Trophoblast cell (in vitro differentiated cells and primary cell): Measurements from ENCODE around the gene SPDL1.
A peak's percentile ranks its signal among the peaks of the same experiment; 100 is the strongest.

Experiments used
- DNase-seq, 2 donors: peaks; one replicate each; pipeline ENCODE4 v3.0.0-alpha.2; 2016
- H2AFZ ChIP-seq: 2 replicates; pipeline ENCODE4 v1.6.1; 2013; ENCODE audit warnings: low read length, moderate library complexity, mild to moderate bottlenecking; ENCODE audit not compliant: insufficient read depth, poor library complexity
- H2AK5ac ChIP-seq: 2 replicates; pipeline ENCODE4 v1.6.1; 2013; ENCODE audit warnings: mild to moderate bottlenecking, low read length
- H2BK120ac ChIP-seq: 2 replicates; pipeline ENCODE4 v1.6.1; 2013; ENCODE audit warnings: low read length, mild to moderate bottlenecking, moderate library complexity; ENCODE audit not compliant: insufficient read depth, poor library complexity
- H2BK12ac ChIP-seq: 2 replicates; pipeline ENCODE4 v1.6.1; 2013; ENCODE audit warnings: mild to moderate bottlenecking, low read length, moderate library complexity
- H2BK5ac ChIP-seq: 2 replicates; pipeline ENCODE4 v1.6.1; 2013; ENCODE audit warnings: low read length, low read depth, moderate library complexity, mild to moderate bottlenecking; ENCODE audit not compliant: poor library complexity
- H3K14ac ChIP-seq: 2 replicates; pipeline ENCODE4 v1.6.1; 2013; ENCODE audit warnings: mild to moderate bottlenecking, low read length
- H3K18ac ChIP-seq: 2 replicates; pipeline ENCODE4 v1.6.1; 2013; ENCODE audit warnings: mild to moderate bottlenecking, low read length
- H3K23ac ChIP-seq: 2 replicates; pipeline ENCODE4 v1.6.1; 2013; ENCODE audit warnings: low read length
- H3K27ac ChIP-seq: 2 replicates; pipeline ENCODE4 v1.5.1; 2013; ENCODE audit warnings: low read depth, mild to moderate bottlenecking, inconsistent platforms, low read length, moderate library complexity
- H3K27me3 ChIP-seq: 2 replicates; pipeline ENCODE4 v1.6.1; 2013; ENCODE audit warnings: inconsistent platforms, mild to moderate bottlenecking, low read length, moderate library complexity; ENCODE audit not compliant: insufficient read depth
- H3K36me3 ChIP-seq, 2 experiments: 1 replicate in 1 of 2; 2 replicates in 1 of 2; pipeline ENCODE4 v1.6.1; 2013; ENCODE audit warnings: low read length in 2 of 2, mild to moderate bottlenecking in 2 of 2, moderate library complexity in 1 of 2; ENCODE audit not compliant: insufficient read depth in 2 of 2, control insufficient read depth in 1 of 2
- H3K4ac ChIP-seq: 2 replicates; pipeline ENCODE4 v1.6.1; 2013; ENCODE audit warnings: low read depth, mild to moderate bottlenecking, low read length, moderate library complexity
- H3K4me1 ChIP-seq, 2 experiments: 1 replicate in 1 of 2; 2 replicates in 1 of 2; pipeline ENCODE4 v1.6.1; 2013; ENCODE audit warnings: low read length in 2 of 2, mild to moderate bottlenecking in 2 of 2, moderate library complexity in 1 of 2; ENCODE audit not compliant: insufficient read depth in 2 of 2, control insufficient read depth in 1 of 2
- H3K4me2 ChIP-seq: 2 replicates; pipeline ENCODE4 v1.6.1; 2013; ENCODE audit warnings: inconsistent platforms, mild to moderate bottlenecking, low read length, moderate library complexity
- H3K4me3 ChIP-seq: 2 replicates; pipeline ENCODE4 v1.5.1; 2013; ENCODE audit warnings: mild to moderate bottlenecking, low read depth, low read length, inconsistent platforms
- H3K79me1 ChIP-seq: one replicate; pipeline ENCODE4 v1.6.1; 2013; ENCODE audit warnings: low read length
- H3K79me2 ChIP-seq: 2 replicates; pipeline ENCODE4 v1.6.1; 2013; ENCODE audit warnings: low read length, mild to moderate bottlenecking; ENCODE audit not compliant: control insufficient read depth, insufficient read depth, poor library complexity
- H3K9ac ChIP-seq: 2 replicates; pipeline ENCODE4 v1.6.1; 2013; ENCODE audit warnings: mild to moderate bottlenecking, low read length
- H3K9me3 ChIP-seq: 2 replicates; pipeline ENCODE4 v1.6.1; 2013; ENCODE audit warnings: low read depth, mild to moderate bottlenecking, control low read depth, inconsistent platforms, low read length; ENCODE audit not compliant: insufficient read depth
- H4K12ac ChIP-seq: 2 replicates; pipeline ENCODE4 v1.6.1; 2013; ENCODE audit warnings: low read depth, mild to moderate bottlenecking, low read length, moderate library complexity
- H4K8ac ChIP-seq: 2 replicates; pipeline ENCODE4 v1.6.1; 2013; ENCODE audit warnings: low read depth, mild to moderate bottlenecking, low read length, moderate library complexity
- H4K91ac ChIP-seq: one replicate; pipeline ENCODE4 v1.6.1; 2013; ENCODE audit warnings: low read depth, mild to moderate bottlenecking, low read length, moderate library complexity
- WGBS: extraction: QIAGEN DNeasy Blood & Tissue Kit; methylation state at CpG from one replicate; pipeline ENCODE4 v1.1.7; 2013; ENCODE audit warnings: missing lambda C conversion rate; ENCODE audit not compliant: insufficient read length, insufficient coverage; ENCODE audit errors: extremely low coverage; 5-methylcytosine and 5-hydroxymethylcytosine counted together

The SPDL1 gene

GRCh38 chr5:169561893-169562292 is 21.7 kb upstream of the SPDL1 start:
- H3K23ac ChIP-seq = no peak overlapping the region

GRCh38 chr5:169563369-169563768 is 20.2 kb upstream of the SPDL1 start:
- Histone ChIP-seq H4K8ac (no peak overlapping the region), H3K23ac (no peak overlapping the region), H4K12ac (no peak overlapping the region), H3K27ac (no peak overlapping the region), H4K91ac (no peak overlapping the region), H3K4me2 (no peak overlapping the region), H2BK12ac (no peak overlapping the region), H2BK120ac (no peak overlapping the region), H3K27me3 (no peaks in the 10 kb centered on the region), H3K79me2 (no peaks in the 10 kb centered on the region), H3K79me1 (no peaks in the 10 kb centered on the region), H2BK5ac (no peak overlapping the region), H3K14ac (no peak overlapping the region), H2AK5ac (no peak overlapping the region), H3K9ac (no peak overlapping the region), H3K4ac (no peak overlapping the region), H3K36me3 (no peaks in the 10 kb centered on the region), H3K4me1 (no peaks in the 10 kb centered on the region), H3K4me3 (no peak overlapping the region), H3K18ac (no peak overlapping the region), H3K9me3 (no peaks in the 10 kb centered on the region), H2AFZ (no peak overlapping the region)
- WGBS = no CpG with 5 or more reads among the region's 1 CpG
- peak; percentile 35 to 56 for DNase-seq

More at GRCh38 chr5:169561893-169562292, 21.7 kb upstream of the SPDL1 start:
- H2BK5ac ChIP-seq = no peak overlapping the region
- H2AFZ ChIP-seq = no peak overlapping the region
- no peak overlapping the region for H2BK120ac ChIP-seq
- no peak overlapping the region for H3K4ac ChIP-seq
- no CpG with 5 or more reads among the region's 2 CpGs for WGBS
- no peak overlapping the region for H3K27ac ChIP-seq
- no peak overlapping the region for H3K4me2 ChIP-seq
- H3K79me2 ChIP-seq = no peaks in the 10 kb centered on the region
- H3K18ac ChIP-seq = no peak overlapping the region
- no peak overlapping the region for H4K91ac ChIP-seq
- H3K9me3 ChIP-seq = no peaks in the 10 kb centered on the region
- H3K27me3 ChIP-seq = no peaks in the 10 kb centered on the region
- no peak overlapping the region for H3K9ac ChIP-seq
- no peaks in the 10 kb centered on the region for H3K36me3 ChIP-seq
- H3K4me1 ChIP-seq = no peaks in the 10 kb centered on the region
- H3K79me1 ChIP-seq = no peaks in the 10 kb centered on the region
- H4K8ac ChIP-seq = no peak overlapping the region
- H3K4me3 ChIP-seq = no peak overlapping the region
- H2AK5ac ChIP-seq = no peak overlapping the region
- no peak overlapping the region for H4K12ac ChIP-seq
- H2BK12ac ChIP-seq = no peak overlapping the region
- no peak overlapping the region for H3K14ac ChIP-seq
- no peak for DNase-seq

GRCh38 chr5:169566202-169566601 is 17.4 kb upstream of the SPDL1 start:
- no peaks in the 10 kb centered on the region for H3K79me2 ChIP-seq
- no peak overlapping the region for H3K23ac ChIP-seq
- no peak overlapping the region for H2AFZ ChIP-seq
- no peaks in the 10 kb centered on the region for H3K79me1 ChIP-seq
- H3K4me2 ChIP-seq = no peak overlapping the region
- H3K27ac ChIP-seq = no peak overlapping the region
- H3K36me3 ChIP-seq = no peaks in the 10 kb centered on the region
- no peaks in the 10 kb centered on the region for H3K9me3 ChIP-seq
- no peak overlapping the region for H3K9ac ChIP-seq
- no peak overlapping the region for H2BK120ac ChIP-seq
- no peak overlapping the region for H2BK5ac ChIP-seq
- no peak overlapping the region for H3K14ac ChIP-seq
- no peak overlapping the region for H4K8ac ChIP-seq
- no peak overlapping the region for H4K12ac ChIP-seq
- no peaks in the 10 kb centered on the region for H3K27me3 ChIP-seq
- no peak overlapping the region for H3K4me3 ChIP-seq
- DNase-seq = no peak
- WGBS = no CpG with 5 or more reads among the region's 1 CpG
- H3K4me1 ChIP-seq = no peaks in the 10 kb centered on the region
- H3K18ac ChIP-seq = no peak overlapping the region
- H3K4ac ChIP-seq = no peak overlapping the region
- H2AK5ac ChIP-seq = no peak overlapping the region
- H4K91ac ChIP-seq = no peak overlapping the region
- H2BK12ac ChIP-seq = no peak overlapping the region

GRCh38 chr5:169567079-169567478 is 16.5 kb upstream of the SPDL1 start:
- H3K27me3 ChIP-seq = no peaks in the 10 kb centered on the region
- H2AFZ ChIP-seq = no peak overlapping the region
- H4K91ac ChIP-seq = no peak overlapping the region
- H3K4me1 ChIP-seq = no peaks in the 10 kb centered on the region
- no peaks in the 10 kb centered on the region for H3K79me1 ChIP-seq
- no peak overlapping the region for H2BK12ac ChIP-seq
- H4K12ac ChIP-seq = no peak overlapping the region
- H3K4me3 ChIP-seq = no peak overlapping the region
- H3K27ac ChIP-seq = no peak overlapping the region
- H3K36me3 ChIP-seq = no peaks in the 10 kb centered on the region
- H3K9me3 ChIP-seq = no peaks in the 10 kb centered on the region
- H2AK5ac ChIP-seq = no peak overlapping the region
- no CpG with 5 or more reads among the region's 2 CpGs for WGBS
- no peak overlapping the region for H3K18ac ChIP-seq
- H3K14ac ChIP-seq = no peak overlapping the region
- no peak overlapping the region for H3K4me2 ChIP-seq
- no peaks in the 10 kb centered on the region for H3K79me2 ChIP-seq
- no peak overlapping the region for H3K4ac ChIP-seq
- H3K9ac ChIP-seq = no peak overlapping the region
- H3K23ac ChIP-seq = no peak overlapping the region
- no peak overlapping the region for H2BK120ac ChIP-seq
- no peak overlapping the region for H4K8ac ChIP-seq
- no peak overlapping the region for H2BK5ac ChIP-seq
- DNase-seq = no peak
